A549 (cell line): ENCODE measurements around the gene FOXK1. TPM values are rescaled to one million over a fixed set of nuclear protein-coding genes. Genes with fewer than 3 reads are reported as not detected.

ENCODE experiments used
- ATAC-seq, 2 experiments: fragments of 200-7000 bp in 1 of 2; fragments of >200 bp in 1 of 2; cut with Nextera tagmentation in 1 of 2; cut with Tn5 transposase in 1 of 2; 3 replicates each; pipeline versions ENCODE4 v1.8.0 to v1.9.1; 2018 to 2020; ENCODE audit warnings: mild to moderate bottlenecking in 1 of 2, moderate library complexity in 1 of 2
- CTCF ChIA-PET: fragments of 300-600 bp; sonication (Branson Sonifier 250); formaldehyde crosslinking; extraction: SDS; loops from one replicate; lab custom pipeline; 2021; ENCODE audit warnings: antibody characterized with exemption, inconsistent platforms; lab: Yijun Ruan, JAX
- POLR2A ChIA-PET: fragments of 350-600 bp; formaldehyde crosslinking; extraction: SDS; loops from one replicate; lab custom pipeline; 2021; ENCODE audit warnings: antibody characterized with exemption, inconsistent platforms; lab: Yijun Ruan, JAX
- DNase-seq, 2 experiments: peaks; one replicate each; pipeline versions ENCODE4 v3.0.0 to v3.0.0-alpha.2; 2011 to 2016; ENCODE audit warnings: low read depth in 1 of 2, low spot score in 1 of 2
- FAIRE-seq: peaks from 2 replicates; lab custom pipeline; 2011; peaks lifted over from hg19 to GRCh38; lab: Jason Lieb, UNC
- H3K27ac ChIP-seq, 2 experiments: fragments of >200 bp; sonication (Bioruptor Twin); formaldehyde crosslinking; 3 replicates each; pipeline ENCODE4 v1.5.1; 2016 to 2017
- H3K4me1 ChIP-seq: fragments of >200 bp; sonication (Bioruptor Twin); formaldehyde crosslinking; 3 replicates; pipeline ENCODE4 v1.6.1; 2016
- H3K4me2 ChIP-seq: fragments of >200 bp; sonication (Bioruptor Twin); formaldehyde crosslinking; 3 replicates; pipeline ENCODE4 v1.6.1; 2016
- H3K4me3 ChIP-seq: fragments of >200 bp; sonication (Bioruptor Twin); formaldehyde crosslinking; 3 replicates; pipeline ENCODE4 v1.5.1; 2016
- H3K9me3 ChIP-seq: fragments of >200 bp; sonication (Bioruptor Twin); formaldehyde crosslinking; 3 replicates; pipeline ENCODE4 v1.6.1; 2016
- ATOH8 ChIP-seq: fragments of 250-450 bp; sonication (Bioruptor Pico); IDR thresholded peaks from 2 replicates; pipeline ENCODE4 v1.5.0; 2020; ENCODE audit warnings: low read depth, mild to moderate bottlenecking, moderate library complexity
- CBX2 ChIP-seq: fragments of 200-600 bp; sonication (generic); IDR thresholded peaks from 2 replicates; pipeline ENCODE4 v1.6.1; 2016; ENCODE audit warnings: low read depth, mild to moderate bottlenecking, borderline replicate concordance
- CBX8 ChIP-seq: fragments of 200-600 bp; sonication (generic); IDR thresholded peaks from 2 replicates; pipeline ENCODE4 v1.6.1; 2016
- CEBPB ChIP-seq, 2 experiments: fragments of >200 bp in 1 of 2; sonication (Bioruptor Twin) in 1 of 2; formaldehyde crosslinking in 1 of 2; IDR thresholded peaks; 2 replicates each; pipeline ENCODE4 v1.6.1; 2012 to 2016
- CHD2 ChIP-seq: fragments of 150-350 bp; IDR thresholded peaks from 2 replicates; pipeline ENCODE4 v1.6.1; 2014; ENCODE audit warnings: low read length; ENCODE audit not compliant: partially characterized antibody
- E2F6 ChIP-seq: IDR thresholded peaks from 2 replicates; pipeline ENCODE4 v1.6.1; 2012; ENCODE audit warnings: low read depth, borderline replicate concordance
- FOXS1 ChIP-seq: fragments of 250-450 bp; sonication (Bioruptor Pico); IDR thresholded peaks from 2 replicates; pipeline ENCODE4 v1.5.0; 2020; ENCODE audit warnings: mild to moderate bottlenecking, moderate library complexity
- GATA3 ChIP-seq: IDR thresholded peaks from 2 replicates; pipeline ENCODE4 v1.6.1; 2012; ENCODE audit warnings: borderline replicate concordance
- JUNB ChIP-seq: fragments of >200 bp; sonication (Bioruptor Twin); formaldehyde crosslinking; IDR thresholded peaks from 2 replicates; pipeline ENCODE4 v1.6.1; 2016
- KDM1A ChIP-seq: fragments of 200-600 bp; sonication (generic); IDR thresholded peaks from 2 replicates; pipeline ENCODE4 v1.6.1; 2016; ENCODE audit warnings: low read depth, mild to moderate bottlenecking
- MAFK ChIP-seq: fragments of 450-650 bp; IDR thresholded peaks from 2 replicates; pipeline ENCODE4 v1.6.1; 2014; ENCODE audit not compliant: partially characterized antibody
- NR3C1 ChIP-seq: fragments of >200 bp; sonication (Bioruptor Twin); formaldehyde crosslinking; IDR thresholded peaks from 3 replicates; pipeline ENCODE4 v1.6.1; 2017
- POLR2AphosphoS2 ChIP-seq: conservative IDR thresholded peaks from 2 replicates; pipeline ENCODE4 v1.6.1; 2012; ENCODE audit warnings: low read length, improper control_type of control experiment, inconsistent platforms
- SREBF2 ChIP-seq: fragments of 450-650 bp; IDR thresholded peaks from 2 replicates; pipeline ENCODE4 v1.6.1; 2014; ENCODE audit warnings: mild to moderate bottlenecking, moderate library complexity
- TP53 ChIP-seq: fragments of 250-450 bp; sonication (Bioruptor Pico); IDR thresholded peaks from 2 replicates; pipeline ENCODE4 v1.5.0; 2021; ENCODE audit warnings: mild to moderate bottlenecking, moderate library complexity
- ZNF302 ChIP-seq: fragments of 250-450 bp; sonication (Bioruptor Pico); IDR thresholded peaks from 2 replicates; pipeline ENCODE4 v1.9.0; 2021; ENCODE audit warnings: inconsistent platforms, mild to moderate bottlenecking, moderate library complexity
- WGBS: methylation state at CpG from one replicate; pipeline ENCODE4 v1.1.6; 2017; ENCODE audit errors: missing lambda C conversion rate; 5-methylcytosine and 5-hydroxymethylcytosine counted together
- polyA plus RNA-seq, 4 experiments: library from polyadenylated mRNA; depleted of rRNA in 3 of 4; stranded (reverse); fragments of >200 nt; fragmentation: RNase III in 1 of 4; extraction: RNeasy Plus Mini Kit Qiagen cat#74134 plus additional on column Dnase treatment in 1 of 4; gene quantifications; 2 replicates in 3 of 4; 3 replicates in 1 of 4; pipeline ENCODE4 v1.2.3, GENCODE V29; 2011 to 2017
- TF ChIP-seq, protein P1 (sequence below): fragments of 250-450 bp; sonication (Bioruptor Pico); IDR thresholded peaks from 2 replicates; pipeline ENCODE4 v1.5.0; 2021; ENCODE audit warnings: mild to moderate bottlenecking, moderate library complexity, borderline replicate concordance
- TF ChIP-seq, protein P2 (sequence below): fragments of 150-350 bp; IDR thresholded peaks from 2 replicates; pipeline ENCODE4 v1.6.1; 2014; ENCODE audit warnings: low read depth, mild to moderate bottlenecking, low read length
- TF ChIP-seq, protein P3 (sequence below): fragments of >200 bp; sonication (Bioruptor Twin); formaldehyde crosslinking; IDR thresholded peaks from 3 replicates; pipeline ENCODE4 v1.6.1; 2016
- TF ChIP-seq, protein P4 (sequence below): fragments of 200-600 bp; sonication (generic); IDR thresholded peaks from 2 replicates; pipeline ENCODE4 v1.6.1; 2016; ENCODE audit warnings: antibody characterized with exemption, mild to moderate bottlenecking, moderate library complexity

The FOXK1 gene
- polyA plus RNA-seq, 2 of the 4 experiments (the other 2 are of a cell fraction) = 6.8 to 10.9 TPM

DNA sequence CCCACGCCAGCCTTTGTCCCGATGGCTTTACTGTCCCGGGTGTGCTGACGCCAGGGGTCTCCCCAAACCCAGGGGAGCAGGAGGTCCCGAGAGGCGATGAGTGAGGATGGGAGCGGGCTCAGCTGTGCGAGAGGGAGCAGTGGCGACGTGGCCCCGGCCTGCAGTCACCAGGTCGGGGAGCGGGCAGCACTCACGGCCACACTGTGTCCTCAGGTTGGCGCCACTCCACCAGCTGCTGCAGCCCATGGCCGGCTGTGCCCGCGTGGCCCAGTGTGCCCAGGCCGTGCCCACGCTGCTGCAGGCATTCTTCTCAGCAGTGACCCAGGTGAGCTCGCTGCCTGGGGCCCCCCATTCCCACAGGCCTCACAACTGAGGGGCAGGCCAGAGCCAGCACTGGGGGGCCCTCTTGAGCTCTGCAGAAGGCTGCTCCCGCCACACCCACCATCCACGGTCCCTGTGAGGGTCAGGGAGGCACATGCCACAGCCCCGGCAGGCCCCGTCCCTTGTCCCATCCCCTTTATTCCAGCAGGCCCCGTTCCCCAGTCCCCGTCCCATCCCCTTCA, 106.6 kb downstream of the FOXK1 start:
- Histone ChIP-seq H3K4me1 (no peaks in the 10 kb centered on the region), H3K4me2 (no peak overlapping the region), H3K4me3 (no peak overlapping the region), H3K9me3 (no peaks in the 10 kb centered on the region), H3K27ac (no peak overlapping the region)
- ATAC-seq = no peak
- no peak for DNase-seq
- TF ChIP-seq POLR2AphosphoS2 (no peak), TP53 (CRISPR knock-in tag) (no peak), GATA3 (no peak), SREBF2 (no peak), FOXS1 (no peak), ZNF302 (CRISPR knock-in tag) (no peak), ATOH8 (CRISPR knock-in tag) (no peak), CEBPB (IDR thresholded peaks at IDR 0.05) (no peak), E2F6 (no peak), CHD2 (no peak), JUNB (no peak), NR3C1 (no peak), CBX2 (no peak), KDM1A (no peak), MAFK (no peak), CBX8 (no peak)
- TF ChIP-seq, protein P1, sequence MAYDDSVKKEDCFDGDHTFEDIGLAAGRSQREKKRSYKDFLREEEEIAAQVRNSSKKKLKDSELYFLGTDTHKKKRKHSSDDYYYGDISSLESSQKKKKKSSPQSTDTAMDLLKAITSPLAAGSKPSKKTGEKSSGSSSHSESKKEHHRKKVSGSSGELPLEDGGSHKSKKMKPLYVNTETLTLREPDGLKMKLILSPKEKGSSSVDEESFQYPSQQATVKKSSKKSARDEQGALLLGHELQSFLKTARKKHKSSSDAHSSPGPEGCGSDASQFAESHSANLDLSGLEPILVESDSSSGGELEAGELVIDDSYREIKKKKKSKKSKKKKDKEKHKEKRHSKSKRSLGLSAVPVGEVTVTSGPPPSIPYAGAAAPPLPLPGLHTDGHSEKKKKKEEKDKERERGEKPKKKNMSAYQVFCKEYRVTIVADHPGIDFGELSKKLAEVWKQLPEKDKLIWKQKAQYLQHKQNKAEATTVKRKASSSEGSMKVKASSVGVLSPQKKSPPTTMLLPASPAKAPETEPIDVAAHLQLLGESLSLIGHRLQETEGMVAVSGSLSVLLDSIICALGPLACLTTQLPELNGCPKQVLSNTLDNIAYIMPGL (CRISPR knock-in tag) = no peak
- TF ChIP-seq, protein P2, sequence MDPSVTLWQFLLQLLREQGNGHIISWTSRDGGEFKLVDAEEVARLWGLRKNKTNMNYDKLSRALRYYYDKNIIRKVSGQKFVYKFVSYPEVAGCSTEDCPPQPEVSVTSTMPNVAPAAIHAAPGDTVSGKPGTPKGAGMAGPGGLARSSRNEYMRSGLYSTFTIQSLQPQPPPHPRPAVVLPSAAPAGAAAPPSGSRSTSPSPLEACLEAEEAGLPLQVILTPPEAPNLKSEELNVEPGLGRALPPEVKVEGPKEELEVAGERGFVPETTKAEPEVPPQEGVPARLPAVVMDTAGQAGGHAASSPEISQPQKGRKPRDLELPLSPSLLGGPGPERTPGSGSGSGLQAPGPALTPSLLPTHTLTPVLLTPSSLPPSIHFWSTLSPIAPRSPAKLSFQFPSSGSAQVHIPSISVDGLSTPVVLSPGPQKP = no peak
- TF ChIP-seq, protein P3, sequence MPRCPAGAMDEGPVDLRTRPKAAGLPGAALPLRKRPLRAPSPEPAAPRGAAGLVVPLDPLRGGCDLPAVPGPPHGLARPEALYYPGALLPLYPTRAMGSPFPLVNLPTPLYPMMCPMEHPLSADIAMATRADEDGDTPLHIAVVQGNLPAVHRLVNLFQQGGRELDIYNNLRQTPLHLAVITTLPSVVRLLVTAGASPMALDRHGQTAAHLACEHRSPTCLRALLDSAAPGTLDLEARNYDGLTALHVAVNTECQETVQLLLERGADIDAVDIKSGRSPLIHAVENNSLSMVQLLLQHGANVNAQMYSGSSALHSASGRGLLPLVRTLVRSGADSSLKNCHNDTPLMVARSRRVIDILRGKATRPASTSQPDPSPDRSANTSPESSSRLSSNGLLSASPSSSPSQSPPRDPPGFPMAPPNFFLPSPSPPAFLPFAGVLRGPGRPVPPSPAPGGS = no peak
- TF ChIP-seq, protein P4, sequence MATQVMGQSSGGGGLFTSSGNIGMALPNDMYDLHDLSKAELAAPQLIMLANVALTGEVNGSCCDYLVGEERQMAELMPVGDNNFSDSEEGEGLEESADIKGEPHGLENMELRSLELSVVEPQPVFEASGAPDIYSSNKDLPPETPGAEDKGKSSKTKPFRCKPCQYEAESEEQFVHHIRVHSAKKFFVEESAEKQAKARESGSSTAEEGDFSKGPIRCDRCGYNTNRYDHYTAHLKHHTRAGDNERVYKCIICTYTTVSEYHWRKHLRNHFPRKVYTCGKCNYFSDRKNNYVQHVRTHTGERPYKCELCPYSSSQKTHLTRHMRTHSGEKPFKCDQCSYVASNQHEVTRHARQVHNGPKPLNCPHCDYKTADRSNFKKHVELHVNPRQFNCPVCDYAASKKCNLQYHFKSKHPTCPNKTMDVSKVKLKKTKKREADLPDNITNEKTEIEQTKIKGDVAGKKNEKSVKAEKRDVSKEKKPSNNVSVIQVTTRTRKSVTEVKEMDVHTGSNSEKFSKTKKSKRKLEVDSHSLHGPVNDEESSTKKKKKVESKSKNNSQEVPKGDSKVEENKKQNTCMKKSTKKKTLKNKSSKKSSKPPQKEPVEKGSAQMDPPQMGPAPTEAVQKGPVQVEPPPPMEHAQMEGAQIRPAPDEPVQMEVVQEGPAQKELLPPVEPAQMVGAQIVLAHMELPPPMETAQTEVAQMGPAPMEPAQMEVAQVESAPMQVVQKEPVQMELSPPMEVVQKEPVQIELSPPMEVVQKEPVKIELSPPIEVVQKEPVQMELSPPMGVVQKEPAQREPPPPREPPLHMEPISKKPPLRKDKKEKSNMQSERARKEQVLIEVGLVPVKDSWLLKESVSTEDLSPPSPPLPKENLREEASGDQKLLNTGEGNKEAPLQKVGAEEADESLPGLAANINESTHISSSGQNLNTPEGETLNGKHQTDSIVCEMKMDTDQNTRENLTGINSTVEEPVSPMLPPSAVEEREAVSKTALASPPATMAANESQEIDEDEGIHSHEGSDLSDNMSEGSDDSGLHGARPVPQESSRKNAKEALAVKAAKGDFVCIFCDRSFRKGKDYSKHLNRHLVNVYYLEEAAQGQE = no peak
- CTCF ChIA-PET = interaction anchor here (4.2 kb wide), 1 partner anchor 9 kb away, joined by 28 read pairs; no protein-coding TSS in a partner anchor
- FAIRE-seq = no peak
- WGBS = 92% methylated on average over 20 of the region's 27 CpGs
- POLR2A ChIA-PET = no interaction called here
